Measurements from ENCODE around the gene DAG1. TPM values are rescaled to one million over a fixed set of nuclear protein-coding genes. Genes with fewer than 3 reads are reported as not detected.

The DAG1 gene
- polyA plus RNA-seq, 1 of the 3 experiments (the other 2 are of a cell fraction) = 54.4 TPM

DNA sequence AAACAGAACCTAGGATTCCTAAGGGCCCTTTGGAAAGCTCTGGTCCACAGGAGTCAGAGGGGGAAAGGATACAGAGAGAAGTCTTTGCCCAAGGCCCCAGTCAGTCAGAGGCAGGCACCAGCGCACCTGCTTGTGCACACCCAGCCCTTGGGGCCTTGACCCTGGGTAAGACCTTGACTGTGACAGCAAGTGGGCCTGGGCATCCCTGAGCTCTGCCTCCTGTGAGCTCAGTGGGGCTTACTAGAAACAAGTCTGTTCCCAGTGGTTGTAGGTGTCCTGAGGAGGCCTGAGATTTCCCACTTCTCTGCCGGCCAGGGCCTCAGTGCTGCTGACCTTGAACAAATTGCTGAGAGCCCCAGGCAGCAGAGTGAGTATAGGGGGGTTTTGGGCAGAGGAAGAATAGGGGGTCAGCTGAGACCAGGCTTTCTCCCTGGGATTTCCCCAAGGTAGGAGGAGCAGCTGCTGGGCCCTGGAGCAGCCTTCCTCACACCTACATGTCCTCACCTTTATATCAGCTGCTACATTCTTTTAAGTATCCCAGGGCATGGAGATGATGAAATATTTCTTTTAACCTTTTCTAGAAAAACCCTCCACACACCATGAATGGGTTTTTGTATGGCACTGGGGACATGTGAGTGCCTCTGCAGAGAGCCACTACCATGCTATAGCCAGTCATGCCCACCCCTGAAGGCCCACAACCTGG lies 9.7 kb upstream of the DAG1 start:
- Histone ChIP-seq H3K4me2 (no peak overlapping the region), H3F3A (replicated peaks; ENCODE audit: insufficient read depth) (no peaks in the 10 kb centered on the region), H3K9me3 (no peaks in the 10 kb centered on the region), H3K4me3 (ENCODE audit: low read depth in 2 of 2, low read length in 1 of 2) (no peak overlapping the region), H3K79me2 (ENCODE audit: insufficient read depth) (no peaks in the 10 kb centered on the region), H3K27ac (ENCODE audit: low read depth in 2 of 2, low read length in 1 of 2) (no peak overlapping the region), H3K36me3 (replicated peaks in 1 of 2; ENCODE audit: control insufficient read depth in 1 of 2, insufficient read depth in 2 of 2, low read length in 1 of 2) (no peaks in the 10 kb centered on the region), H3K9ac (no peak overlapping the region), H3K4me1 (ENCODE audit: control insufficient read depth in 1 of 2, insufficient read depth in 2 of 2, low read depth in 1 of 2, low read length in 1 of 2) (peaks cover 2 to 8% of the 10 kb centered on the region in 2 experiments; a peak in 2 of 4 replicates), H3K9me2 (no peaks in the 10 kb centered on the region), H2AFZ (ENCODE audit: low read depth) (no peak overlapping the region), H4K20me1 (ENCODE audit: insufficient read depth) (no peaks in the 10 kb centered on the region), H3K27me3 (ENCODE audit: insufficient read depth) (no peaks in the 10 kb centered on the region)
- ChIA-PET POLR2A (no interaction called here), CTCF (interaction anchor here (1.1 to 5.1 kb wide), 3 partner anchors 9 to 472 kb away, joined by 3 to 39 read pairs (median 4); no protein-coding TSS in a partner anchor)
- 95% methylated on average over 2 of the region's 2 CpGs for WGBS (ENCODE audit: low lambda C conversion rate)
- TF ChIP-seq MXI1 (IDR thresholded peaks at IDR 0.05; ENCODE audit: low read depth, low read length) (no peak), ELF1 (IDR thresholded peaks at IDR 0.05) (no peak), MEF2A (IDR thresholded peaks at IDR 0.05; ENCODE audit: borderline replicate concordance, low read depth) (no peak), NRF1 (IDR thresholded peaks at IDR 0.05; ENCODE audit: low read depth, low read length) (no peak)
- TF ChIP-seq, protein P1, sequence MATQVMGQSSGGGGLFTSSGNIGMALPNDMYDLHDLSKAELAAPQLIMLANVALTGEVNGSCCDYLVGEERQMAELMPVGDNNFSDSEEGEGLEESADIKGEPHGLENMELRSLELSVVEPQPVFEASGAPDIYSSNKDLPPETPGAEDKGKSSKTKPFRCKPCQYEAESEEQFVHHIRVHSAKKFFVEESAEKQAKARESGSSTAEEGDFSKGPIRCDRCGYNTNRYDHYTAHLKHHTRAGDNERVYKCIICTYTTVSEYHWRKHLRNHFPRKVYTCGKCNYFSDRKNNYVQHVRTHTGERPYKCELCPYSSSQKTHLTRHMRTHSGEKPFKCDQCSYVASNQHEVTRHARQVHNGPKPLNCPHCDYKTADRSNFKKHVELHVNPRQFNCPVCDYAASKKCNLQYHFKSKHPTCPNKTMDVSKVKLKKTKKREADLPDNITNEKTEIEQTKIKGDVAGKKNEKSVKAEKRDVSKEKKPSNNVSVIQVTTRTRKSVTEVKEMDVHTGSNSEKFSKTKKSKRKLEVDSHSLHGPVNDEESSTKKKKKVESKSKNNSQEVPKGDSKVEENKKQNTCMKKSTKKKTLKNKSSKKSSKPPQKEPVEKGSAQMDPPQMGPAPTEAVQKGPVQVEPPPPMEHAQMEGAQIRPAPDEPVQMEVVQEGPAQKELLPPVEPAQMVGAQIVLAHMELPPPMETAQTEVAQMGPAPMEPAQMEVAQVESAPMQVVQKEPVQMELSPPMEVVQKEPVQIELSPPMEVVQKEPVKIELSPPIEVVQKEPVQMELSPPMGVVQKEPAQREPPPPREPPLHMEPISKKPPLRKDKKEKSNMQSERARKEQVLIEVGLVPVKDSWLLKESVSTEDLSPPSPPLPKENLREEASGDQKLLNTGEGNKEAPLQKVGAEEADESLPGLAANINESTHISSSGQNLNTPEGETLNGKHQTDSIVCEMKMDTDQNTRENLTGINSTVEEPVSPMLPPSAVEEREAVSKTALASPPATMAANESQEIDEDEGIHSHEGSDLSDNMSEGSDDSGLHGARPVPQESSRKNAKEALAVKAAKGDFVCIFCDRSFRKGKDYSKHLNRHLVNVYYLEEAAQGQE (IDR thresholded peaks at IDR 0.05; ENCODE audit: low read depth, low read length) = no peak
- DNase-seq = no peak

DNA sequence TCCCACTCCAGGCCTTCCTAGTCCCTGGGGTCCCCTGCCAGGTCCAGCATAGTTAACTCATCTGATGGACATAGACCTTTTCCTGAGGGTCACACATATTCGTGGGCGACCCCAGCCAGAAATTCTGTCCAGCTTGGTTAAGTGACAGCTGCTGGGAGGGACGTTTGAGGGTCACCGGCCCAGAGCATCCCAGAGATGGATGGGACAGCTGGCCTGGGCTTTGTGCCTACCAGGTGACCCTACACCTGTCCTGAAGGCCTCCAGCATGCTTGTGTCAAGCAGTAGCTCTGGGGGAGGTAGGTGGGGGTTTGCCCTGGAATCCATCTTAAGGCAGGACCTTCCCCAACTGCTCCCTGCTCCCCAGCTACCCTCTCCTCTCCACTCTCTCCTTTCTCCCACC lies 9.1 kb upstream of the DAG1 start:
- no peak overlapping the region for H3K27ac ChIP-seq (ENCODE audit: low read depth in 2 of 2, low read length in 1 of 2)
- no peak overlapping the region for H3K9ac ChIP-seq
- peaks cover 6 to 8% of the 10 kb centered on the region in 2 experiments; a peak in 2 of 4 replicates for H3K4me1 ChIP-seq (ENCODE audit: control insufficient read depth in 1 of 2, insufficient read depth in 2 of 2, low read depth in 1 of 2, low read length in 1 of 2)
- no peaks in the 10 kb centered on the region for H3K9me2 ChIP-seq
- H3K27me3 ChIP-seq (ENCODE audit: insufficient read depth) = no peaks in the 10 kb centered on the region
- DNase-seq = no peak
- H3K79me2 ChIP-seq (ENCODE audit: insufficient read depth) = no peaks in the 10 kb centered on the region
- 89% methylated on average over 4 of the region's 4 CpGs for WGBS (ENCODE audit: low lambda C conversion rate)
- no peak overlapping the region for H2AFZ ChIP-seq (ENCODE audit: low read depth)
- no peaks in the 10 kb centered on the region for H4K20me1 ChIP-seq (ENCODE audit: insufficient read depth)
- no peaks in the 10 kb centered on the region for H3F3A ChIP-seq (replicated peaks; ENCODE audit: insufficient read depth)
- H3K4me2 ChIP-seq = no peak overlapping the region
- no peaks in the 10 kb centered on the region for H3K36me3 ChIP-seq (replicated peaks in 1 of 2; ENCODE audit: control insufficient read depth in 1 of 2, insufficient read depth in 2 of 2, low read length in 1 of 2)
- TF ChIP-seq CHD2 (IDR thresholded peaks at IDR 0.05; ENCODE audit: low read length, partially characterized antibody) = no peak
- TF ChIP-seq RXRA (IDR thresholded peaks at IDR 0.05; ENCODE audit: borderline replicate concordance, low read depth) = no peak
- no peak for TF ChIP-seq JUND (IDR thresholded peaks at IDR 0.05)
- TF ChIP-seq, protein P2, sequence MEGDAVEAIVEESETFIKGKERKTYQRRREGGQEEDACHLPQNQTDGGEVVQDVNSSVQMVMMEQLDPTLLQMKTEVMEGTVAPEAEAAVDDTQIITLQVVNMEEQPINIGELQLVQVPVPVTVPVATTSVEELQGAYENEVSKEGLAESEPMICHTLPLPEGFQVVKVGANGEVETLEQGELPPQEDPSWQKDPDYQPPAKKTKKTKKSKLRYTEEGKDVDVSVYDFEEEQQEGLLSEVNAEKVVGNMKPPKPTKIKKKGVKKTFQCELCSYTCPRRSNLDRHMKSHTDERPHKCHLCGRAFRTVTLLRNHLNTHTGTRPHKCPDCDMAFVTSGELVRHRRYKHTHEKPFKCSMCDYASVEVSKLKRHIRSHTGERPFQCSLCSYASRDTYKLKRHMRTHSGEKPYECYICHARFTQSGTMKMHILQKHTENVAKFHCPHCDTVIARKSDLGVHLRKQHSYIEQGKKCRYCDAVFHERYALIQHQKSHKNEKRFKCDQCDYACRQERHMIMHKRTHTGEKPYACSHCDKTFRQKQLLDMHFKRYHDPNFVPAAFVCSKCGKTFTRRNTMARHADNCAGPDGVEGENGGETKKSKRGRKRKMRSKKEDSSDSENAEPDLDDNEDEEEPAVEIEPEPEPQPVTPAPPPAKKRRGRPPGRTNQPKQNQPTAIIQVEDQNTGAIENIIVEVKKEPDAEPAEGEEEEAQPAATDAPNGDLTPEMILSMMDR (IDR thresholded peaks at IDR 0.05) = no peak
- no peak for TF ChIP-seq FOXJ3 (CRISPR knock-in tag; IDR thresholded peaks at IDR 0.05)
- TF ChIP-seq SMC3 (IDR thresholded peaks at IDR 0.05; ENCODE audit: low read depth, low read length) = no peak
- no peak for TF ChIP-seq POLR2AphosphoS5 (IDR thresholded peaks at IDR 0.05; ENCODE audit: low read depth, low read length)
- TF ChIP-seq EP300 (IDR thresholded peaks at IDR 0.05; ENCODE audit: borderline replicate concordance in 1 of 2, low read depth in 1 of 2, low read length in 1 of 2) = no peak
- TF ChIP-seq EZH2phosphoT487 (IDR thresholded peaks at IDR 0.05; ENCODE audit: borderline replicate concordance, low read depth) = no peak
- no peaks in the 10 kb centered on the region for H3K9me3 ChIP-seq
- ChIA-PET CTCF (interaction anchor here (1.1 to 5.1 kb wide), 3 partner anchors 8 to 473 kb away, joined by 3 to 39 read pairs (median 4); no protein-coding TSS in a partner anchor), POLR2A (no interaction called here)
- H3K4me3 ChIP-seq (ENCODE audit: low read depth in 2 of 2, low read length in 1 of 2) = no peak overlapping the region

Data from SK-N-SH (cell line).